Measurements from ENCODE around the gene TP53BP2. TPM values are rescaled to one million over a fixed set of nuclear protein-coding genes. Genes with fewer than 3 reads are reported as not detected.

TP53BP2 gene
- total RNA-seq, 1 experiment from 2014 or later: 38.2 TPM

DNA sequence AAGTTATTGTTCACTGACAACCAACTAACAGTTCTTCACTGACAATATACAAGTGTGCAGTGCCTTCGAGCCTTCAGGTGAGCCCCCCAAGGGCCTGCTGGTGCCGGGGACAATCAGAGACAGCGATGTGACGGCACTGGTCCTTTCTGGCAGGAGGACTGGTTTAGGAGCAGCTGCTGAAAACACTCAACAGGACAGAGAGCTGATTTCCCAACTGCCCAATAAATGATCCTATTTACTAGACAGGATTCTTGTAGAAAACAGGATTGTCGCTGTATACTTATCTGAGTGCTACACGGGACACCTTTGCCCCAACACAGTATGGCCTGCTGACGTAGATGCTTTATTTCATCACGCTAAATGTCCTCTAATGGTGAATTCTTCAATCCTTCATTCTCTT is 65.4 kb downstream of the TP53BP2 start:
- Histone ChIP-seq H3K27ac (ENCODE audit: low read depth, low read length) (no peak overlapping the region), H3K27me3 (ENCODE audit: insufficient read depth, low read length) (no peaks in the 10 kb centered on the region), H3K4me3 (replicated peaks in 1 of 2; ENCODE audit: low read depth in 1 of 2, low read length in 2 of 2) (no peak overlapping the region), H3K4me1 (ENCODE audit: control insufficient read depth in 1 of 2, insufficient read depth in 2 of 2, low read length in 2 of 2) (peaks cover 0 to 15% of the 10 kb centered on the region in 2 experiments; a peak in 2 of 4 replicates), H3K9me2 (ENCODE audit: insufficient read depth) (no peaks in the 10 kb centered on the region), H2AFZ (ENCODE audit: low read depth, low read length, poor library complexity, severe bottlenecking) (no peak overlapping the region), H3K79me2 (ENCODE audit: insufficient read depth, low read length) (no peaks in the 10 kb centered on the region), H3K9me3 (ENCODE audit: control insufficient read depth in 1 of 2, insufficient read depth in 1 of 2, low read depth in 1 of 2, low read length in 2 of 2) (no peaks in the 10 kb centered on the region), H3K9ac (ENCODE audit: low read length) (no peak overlapping the region), H3K4me2 (ENCODE audit: low read length) (no peak overlapping the region), H4K20me1 (ENCODE audit: insufficient read depth) (no peaks in the 10 kb centered on the region), H3K36me3 (ENCODE audit: control insufficient read depth in 1 of 2, insufficient read depth in 2 of 2, low read length in 2 of 2) (peaks cover 15 to 21% of the 10 kb centered on the region in 2 experiments; a peak in 3 of 4 replicates)
- CTCF ChIA-PET: interaction anchor here (1.0 kb wide), 1 partner anchor 82 kb away, joined by 3 read pairs; no protein-coding TSS in a partner anchor
- RAD21 ChIA-PET (ENCODE audit: low non-redundant PET in 1 of 2, low total read pairs in 2 of 2, uncharacterized antibody in 2 of 2, unreplicated experiment in 2 of 2): no interaction called here
- BruUV-seq (replicated peaks): no TSS peak
- ATAC-seq: no peak
- no peak for DNase-seq (ENCODE audit: low read depth, low spot score)
- intact Hi-C loops (cut with micrococcal nuclease): no loop called here
- TF ChIP-seq TCF7L2 (IDR thresholded peaks at IDR 0.05; ENCODE audit: borderline replicate concordance, extremely low read depth, insufficient read depth, insufficient read length): no peak
- no peak for TF ChIP-seq YY1 (IDR thresholded peaks at IDR 0.05; ENCODE audit: extremely low read depth, insufficient replicate concordance, low read depth, low read length)
- TF ChIP-seq CEBPB (IDR thresholded peaks at IDR 0.05; ENCODE audit: low read depth): no peak
- no peak for TF ChIP-seq SP1 (IDR thresholded peaks at IDR 0.05; ENCODE audit: low read depth)
- no peak for TF ChIP-seq CTCF (IDR thresholded peaks at IDR 0.05 in 2 of 3, conservative IDR thresholded peaks at IDR 0.05 in 1 of 3; ENCODE audit: borderline replicate concordance in 1 of 3, insufficient read depth in 1 of 3, low read depth in 2 of 3, low read length in 2 of 3)
- TF ChIP-seq REST (IDR thresholded peaks at IDR 0.05; ENCODE audit: low read depth): no peak
- no peak for TF ChIP-seq EZH2 (IDR thresholded peaks at IDR 0.05)
- no peak for TF ChIP-seq ZFX (IDR thresholded peaks at IDR 0.05)
- TF ChIP-seq, protein P1, sequence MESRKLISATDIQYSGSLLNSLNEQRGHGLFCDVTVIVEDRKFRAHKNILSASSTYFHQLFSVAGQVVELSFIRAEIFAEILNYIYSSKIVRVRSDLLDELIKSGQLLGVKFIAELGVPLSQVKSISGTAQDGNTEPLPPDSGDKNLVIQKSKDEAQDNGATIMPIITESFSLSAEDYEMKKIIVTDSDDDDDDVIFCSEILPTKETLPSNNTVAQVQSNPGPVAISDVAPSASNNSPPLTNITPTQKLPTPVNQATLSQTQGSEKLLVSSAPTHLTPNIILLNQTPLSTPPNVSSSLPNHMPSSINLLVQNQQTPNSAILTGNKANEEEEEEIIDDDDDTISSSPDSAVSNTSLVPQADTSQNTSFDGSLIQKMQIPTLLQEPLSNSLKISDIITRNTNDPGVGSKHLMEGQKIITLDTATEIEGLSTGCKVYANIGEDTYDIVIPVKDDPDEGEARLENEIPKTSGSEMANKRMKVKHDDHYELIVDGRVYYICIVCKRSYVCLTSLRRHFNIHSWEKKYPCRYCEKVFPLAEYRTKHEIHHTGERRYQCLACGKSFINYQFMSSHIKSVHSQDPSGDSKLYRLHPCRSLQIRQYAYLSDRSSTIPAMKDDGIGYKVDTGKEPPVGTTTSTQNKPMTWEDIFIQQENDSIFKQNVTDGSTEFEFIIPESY (IDR thresholded peaks at IDR 0.05; ENCODE audit: extremely low read depth, insufficient replicate concordance, low read length): no peak
- TF ChIP-seq POLR2AphosphoS5 (IDR thresholded peaks at IDR 0.05; ENCODE audit: low read depth, low read length): no peak
- TF ChIP-seq EGR1 (IDR thresholded peaks at IDR 0.05; ENCODE audit: low read depth): no peak
- TF ChIP-seq POLR2A (IDR thresholded peaks at IDR 0.05; ENCODE audit: borderline replicate concordance, extremely low read depth, insufficient read depth, insufficient read length): no peak
- TF ChIP-seq, protein P2, sequence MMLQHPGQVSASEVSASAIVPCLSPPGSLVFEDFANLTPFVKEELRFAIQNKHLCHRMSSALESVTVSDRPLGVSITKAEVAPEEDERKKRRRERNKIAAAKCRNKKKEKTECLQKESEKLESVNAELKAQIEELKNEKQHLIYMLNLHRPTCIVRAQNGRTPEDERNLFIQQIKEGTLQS (IDR thresholded peaks at IDR 0.05): no peak
- no peak for TF ChIP-seq ZNF274 (IDR thresholded peaks at IDR 0.05; ENCODE audit: low read depth, low read length)
- TF ChIP-seq RAD21 (IDR thresholded peaks at IDR 0.05; ENCODE audit: low read depth): no peak
- TF ChIP-seq SIN3A (IDR thresholded peaks at IDR 0.05; ENCODE audit: low read depth): no peak
- no peak for TF ChIP-seq EZH2phosphoT487 (IDR thresholded peaks at IDR 0.05; ENCODE audit: borderline replicate concordance)
- TF ChIP-seq CBX3 (IDR thresholded peaks at IDR 0.05; ENCODE audit: low read depth): no peak
- TF ChIP-seq FOSL1 (IDR thresholded peaks at IDR 0.05; ENCODE audit: low read depth): no peak
- POLR2A ChIA-PET: no interaction called here

Measured in HCT116 (cell line).